Measurements from ENCODE around the gene ARHGEF11.

DNA sequence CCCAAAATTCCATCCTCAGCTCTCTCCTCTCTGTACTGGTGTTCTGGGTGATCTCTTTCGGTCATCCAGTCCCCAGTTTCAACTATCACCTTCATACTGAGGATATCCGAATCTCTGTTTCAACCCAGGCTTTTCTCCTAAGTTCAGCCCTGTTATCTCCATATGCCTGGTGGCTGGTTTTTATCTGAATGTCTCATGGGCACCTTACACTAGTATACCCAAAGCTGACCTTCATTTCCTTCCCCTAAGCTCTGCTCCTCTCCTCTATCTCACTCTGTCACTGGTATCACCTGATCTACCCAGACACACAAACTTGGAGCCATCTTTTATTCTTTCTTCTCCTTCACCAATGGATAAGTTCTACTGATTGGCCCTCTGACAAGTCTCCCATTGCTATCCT lies 72.1 kb downstream of the ARHGEF11 start:
- TF ChIP-seq NFATC4 (CRISPR knock-in tag; IDR thresholded peaks at IDR 0.05) (no peak), CBFB (CRISPR knock-in tag; IDR thresholded peaks at IDR 0.05; ENCODE audit: low read depth) (no peak), OVOL2 (CRISPR knock-in tag; IDR thresholded peaks at IDR 0.05; ENCODE audit: borderline replicate concordance) (no peak), SMAD3 (CRISPR knock-in tag; IDR thresholded peaks at IDR 0.05; ENCODE audit: borderline replicate concordance) (no peak), NFE2L1 (CRISPR knock-in tag; IDR thresholded peaks at IDR 0.05) (no peak), SMAD4 (CRISPR knock-in tag; IDR thresholded peaks at IDR 0.05) (no peak), EMX1 (CRISPR knock-in tag; IDR thresholded peaks at IDR 0.05) (no peak), JUN (CRISPR knock-in tag; IDR thresholded peaks at IDR 0.05) (no peak), KAT7 (CRISPR knock-in tag; IDR thresholded peaks at IDR 0.05; ENCODE audit: borderline replicate concordance) (no peak), NR2C2 (CRISPR knock-in tag; IDR thresholded peaks at IDR 0.05) (no peak)
- TF ChIP-seq, protein P1, sequence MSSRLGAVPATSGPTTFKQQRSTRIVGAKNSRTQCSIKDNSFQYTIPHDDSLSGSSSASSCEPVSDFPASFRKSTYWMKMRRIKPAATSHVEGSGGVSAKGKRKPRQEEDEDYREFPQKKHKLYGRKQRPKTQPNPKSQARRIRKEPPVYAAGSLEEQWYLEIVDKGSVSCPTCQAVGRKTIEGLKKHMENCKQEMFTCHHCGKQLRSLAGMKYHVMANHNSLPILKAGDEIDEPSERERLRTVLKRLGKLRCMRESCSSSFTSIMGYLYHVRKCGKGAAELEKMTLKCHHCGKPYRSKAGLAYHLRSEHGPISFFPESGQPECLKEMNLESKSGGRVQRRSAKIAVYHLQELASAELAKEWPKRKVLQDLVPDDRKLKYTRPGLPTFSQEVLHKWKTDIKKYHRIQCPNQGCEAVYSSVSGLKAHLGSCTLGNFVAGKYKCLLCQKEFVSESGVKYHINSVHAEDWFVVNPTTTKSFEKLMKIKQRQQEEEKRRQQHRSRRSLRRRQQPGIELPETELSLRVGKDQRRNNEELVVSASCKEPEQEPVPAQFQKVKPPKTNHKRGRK (CRISPR knock-in tag; IDR thresholded peaks at IDR 0.05; ENCODE audit: borderline replicate concordance) = no peak
- TF ChIP-seq, protein P2, sequence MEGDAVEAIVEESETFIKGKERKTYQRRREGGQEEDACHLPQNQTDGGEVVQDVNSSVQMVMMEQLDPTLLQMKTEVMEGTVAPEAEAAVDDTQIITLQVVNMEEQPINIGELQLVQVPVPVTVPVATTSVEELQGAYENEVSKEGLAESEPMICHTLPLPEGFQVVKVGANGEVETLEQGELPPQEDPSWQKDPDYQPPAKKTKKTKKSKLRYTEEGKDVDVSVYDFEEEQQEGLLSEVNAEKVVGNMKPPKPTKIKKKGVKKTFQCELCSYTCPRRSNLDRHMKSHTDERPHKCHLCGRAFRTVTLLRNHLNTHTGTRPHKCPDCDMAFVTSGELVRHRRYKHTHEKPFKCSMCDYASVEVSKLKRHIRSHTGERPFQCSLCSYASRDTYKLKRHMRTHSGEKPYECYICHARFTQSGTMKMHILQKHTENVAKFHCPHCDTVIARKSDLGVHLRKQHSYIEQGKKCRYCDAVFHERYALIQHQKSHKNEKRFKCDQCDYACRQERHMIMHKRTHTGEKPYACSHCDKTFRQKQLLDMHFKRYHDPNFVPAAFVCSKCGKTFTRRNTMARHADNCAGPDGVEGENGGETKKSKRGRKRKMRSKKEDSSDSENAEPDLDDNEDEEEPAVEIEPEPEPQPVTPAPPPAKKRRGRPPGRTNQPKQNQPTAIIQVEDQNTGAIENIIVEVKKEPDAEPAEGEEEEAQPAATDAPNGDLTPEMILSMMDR (IDR thresholded peaks at IDR 0.05) = no peak
- TF ChIP-seq, protein P3, sequence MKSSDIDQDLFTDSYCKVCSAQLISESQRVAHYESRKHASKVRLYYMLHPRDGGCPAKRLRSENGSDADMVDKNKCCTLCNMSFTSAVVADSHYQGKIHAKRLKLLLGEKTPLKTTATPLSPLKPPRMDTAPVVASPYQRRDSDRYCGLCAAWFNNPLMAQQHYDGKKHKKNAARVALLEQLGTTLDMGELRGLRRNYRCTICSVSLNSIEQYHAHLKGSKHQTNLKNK (CRISPR knock-in tag; IDR thresholded peaks at IDR 0.05) = no peak
